Renal cortex interstitium (tissue), 15 donors: ENCODE results near the gene DQX1. TPM values are rescaled to one million over a fixed set of nuclear protein-coding genes. Genes with fewer than 3 reads are reported as not detected.
"Not testable (repeated sequence)": the region's sequence is repeated elsewhere in the genome, so short reads cannot be mapped to it uniquely, and the experiment has no call there.

Experiments used
- DNase-seq, 11 donors: peaks; one replicate each; pipeline ENCODE4 v3.0.0-alpha.2; 2013; ENCODE audit warnings: low read depth in 9 of 11, low spot score in 4 of 11; ENCODE audit errors: extremely low read depth in 1 of 11
- long read RNA-seq, 16 experiments: transcript quantifications; one replicate each; lab custom pipeline, GENCODE V29; 2026
- polyA plus RNA-seq, 3 donors: library from polyadenylated mRNA; unstranded; fragments of 120-200 nt; gene quantifications; one replicate each; pipeline ENCODE4 v1.2.1, GENCODE V29; 2013; ENCODE audit not compliant: insufficient read length in 3 of 3

Gene DQX1, protein sequence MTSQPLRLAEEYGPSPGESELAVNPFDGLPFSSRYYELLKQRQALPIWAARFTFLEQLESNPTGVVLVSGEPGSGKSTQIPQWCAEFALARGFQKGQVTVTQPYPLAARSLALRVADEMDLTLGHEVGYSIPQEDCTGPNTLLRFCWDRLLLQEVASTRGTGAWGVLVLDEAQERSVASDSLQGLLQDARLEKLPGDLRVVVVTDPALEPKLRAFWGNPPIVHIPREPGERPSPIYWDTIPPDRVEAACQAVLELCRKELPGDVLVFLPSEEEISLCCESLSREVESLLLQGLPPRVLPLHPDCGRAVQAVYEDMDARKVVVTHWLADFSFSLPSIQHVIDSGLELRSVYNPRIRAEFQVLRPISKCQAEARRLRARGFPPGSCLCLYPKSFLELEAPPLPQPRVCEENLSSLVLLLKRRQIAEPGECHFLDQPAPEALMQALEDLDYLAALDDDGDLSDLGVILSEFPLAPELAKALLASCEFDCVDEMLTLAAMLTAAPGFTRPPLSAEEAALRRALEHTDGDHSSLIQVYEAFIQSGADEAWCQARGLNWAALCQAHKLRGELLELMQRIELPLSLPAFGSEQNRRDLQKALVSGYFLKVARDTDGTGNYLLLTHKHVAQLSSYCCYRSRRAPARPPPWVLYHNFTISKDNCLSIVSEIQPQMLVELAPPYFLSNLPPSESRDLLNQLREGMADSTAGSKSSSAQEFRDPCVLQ
- polyA plus RNA-seq, result under 1 TPM; 0.14 to 0.82 (median 0.19) TPM
- long read RNA-seq, donor 1, result 0 reads
- long read RNA-seq, donor 2, result 0 reads
- long read RNA-seq, donor 3, result 0 reads
- long read RNA-seq, donor 4, result 0 reads
- long read RNA-seq, donor 5, result 0 reads
- long read RNA-seq, donor 6, result 0 reads
- long read RNA-seq, donor 7, result 0 reads
- long read RNA-seq, donor 8, result 0 reads
- long read RNA-seq, donor 9, result 0 reads
- long read RNA-seq, donor 10, result 0 reads
- long read RNA-seq, donor 11, result 0 reads
- long read RNA-seq, donor 12, partial matches to known transcripts, result 11 of 11 reads
- long read RNA-seq, donor 12, other reads (novel, unspliced or antisense), result 0 of 11 reads
- long read RNA-seq, donor 13, result 0 reads
- long read RNA-seq, donor 14, result 0 reads
- long read RNA-seq, donor 15, result 0 reads
- long read RNA-seq, donor 16, result 0 reads

DNA sequence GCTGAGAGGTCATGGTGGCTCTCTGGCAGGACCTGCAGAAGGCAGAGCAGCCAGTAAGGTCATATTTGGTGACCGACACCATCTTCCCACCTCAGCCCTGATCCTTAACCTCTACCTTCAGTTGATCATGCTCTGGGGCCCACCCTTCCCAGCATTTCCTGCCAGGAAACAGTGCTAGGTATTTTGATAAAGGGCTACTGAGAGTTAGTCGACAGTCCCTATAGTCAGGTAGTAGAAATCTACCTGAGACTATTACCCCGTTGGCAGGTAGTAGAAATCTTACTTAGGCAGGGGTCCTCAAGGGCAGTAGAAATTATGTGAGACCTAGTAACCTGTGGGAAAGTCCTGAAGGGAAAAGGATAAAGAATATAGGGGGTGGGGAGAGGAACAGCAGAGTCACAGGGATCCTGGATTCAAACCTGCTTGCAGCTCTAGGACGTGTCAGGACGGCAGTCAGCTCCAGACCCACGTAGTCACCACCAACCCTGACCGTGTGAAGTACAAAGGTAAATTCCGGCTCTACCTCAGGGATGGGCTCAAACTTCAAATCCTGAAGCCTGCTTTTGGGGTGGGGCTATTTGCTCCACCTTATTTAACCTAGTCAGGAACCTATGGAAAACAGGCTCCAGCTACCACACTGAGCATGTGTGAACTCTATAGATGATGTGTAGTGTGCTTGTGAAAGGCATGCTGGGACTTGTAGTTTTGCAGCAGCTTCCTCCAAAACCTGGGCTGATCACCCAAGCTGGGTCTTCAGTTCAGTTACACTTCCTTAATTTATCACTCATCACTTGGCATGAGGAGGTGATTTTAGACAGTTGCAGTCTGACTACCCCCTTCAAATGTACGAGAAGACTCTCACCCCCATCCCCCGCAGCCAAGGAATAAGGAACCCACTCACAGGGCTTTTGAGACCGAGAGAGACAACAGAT, at the start of gene DQX1:
DQX1 (minus strand) TSS at position 515 of the 932 bp plus-strand sequence; CDS start at position 13, 502 bp downstream.
- DNase-seq, result no peak

GRCh38 chr2:74575320-74575719, 49.3 kb upstream of the DQX1 start:
- DNase-seq, result no peak

- no peak for DNase-seq
These were observed 47.9 kb upstream of the DQX1 start for GRCh38 chr2:74573747-74574562.

DNA sequence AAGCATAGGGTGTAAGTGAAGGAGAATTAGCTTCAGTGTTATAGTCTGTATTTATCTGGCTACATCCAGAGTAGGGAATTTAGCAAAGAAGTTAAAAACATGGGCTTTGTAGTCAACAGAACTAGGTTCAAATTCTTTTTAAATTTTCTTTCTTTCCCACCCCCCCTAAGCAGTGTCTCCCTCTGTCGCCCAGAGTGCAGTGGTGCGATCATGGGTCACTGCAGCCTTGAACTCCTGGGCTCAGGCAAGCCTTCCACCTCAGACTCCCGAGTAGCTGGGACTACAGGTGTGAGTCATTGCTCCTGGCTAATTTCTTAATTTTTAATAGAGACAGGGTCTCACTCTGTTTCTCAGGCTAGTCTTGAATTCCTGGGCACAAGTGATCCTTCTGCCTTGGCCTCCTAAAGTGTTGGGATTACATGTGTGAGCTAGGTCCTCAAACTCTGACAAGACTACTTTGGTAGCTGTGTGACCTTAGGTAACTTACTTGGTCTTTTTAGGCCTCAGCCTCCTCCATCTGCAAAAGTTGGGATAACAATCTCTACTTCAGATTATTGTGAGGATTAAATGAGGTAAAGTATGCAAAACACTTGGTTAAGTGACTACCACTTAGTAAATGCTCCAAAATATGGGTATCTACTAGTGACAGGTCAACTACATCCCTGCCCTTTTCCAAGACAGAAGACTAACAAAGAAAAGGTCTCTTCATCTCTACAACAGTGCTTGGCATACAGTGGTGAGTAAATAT, 46.3 kb upstream of the DQX1 start:
- no peak for DNase-seq

DNA sequence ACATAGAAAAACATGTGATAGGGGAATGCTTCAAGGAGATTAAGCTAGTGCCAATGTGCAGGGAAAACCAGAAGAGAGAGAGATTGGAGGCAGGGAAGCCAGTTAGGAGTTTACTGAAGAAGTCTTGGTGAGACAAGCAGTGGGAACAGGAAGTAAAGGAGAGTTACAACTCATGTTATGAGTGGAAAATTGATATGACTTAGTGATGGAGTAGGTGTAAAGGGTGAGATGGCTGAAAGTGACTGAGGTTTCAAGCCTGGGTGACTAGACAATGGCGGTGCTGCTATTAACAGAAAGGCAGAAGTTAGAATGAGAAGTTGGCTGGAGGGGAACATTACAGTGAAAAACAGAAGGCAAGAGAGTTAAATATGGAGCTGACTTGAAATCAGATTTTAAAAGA, 45.0 kb upstream of the DQX1 start:
- no peak for DNase-seq

DNA sequence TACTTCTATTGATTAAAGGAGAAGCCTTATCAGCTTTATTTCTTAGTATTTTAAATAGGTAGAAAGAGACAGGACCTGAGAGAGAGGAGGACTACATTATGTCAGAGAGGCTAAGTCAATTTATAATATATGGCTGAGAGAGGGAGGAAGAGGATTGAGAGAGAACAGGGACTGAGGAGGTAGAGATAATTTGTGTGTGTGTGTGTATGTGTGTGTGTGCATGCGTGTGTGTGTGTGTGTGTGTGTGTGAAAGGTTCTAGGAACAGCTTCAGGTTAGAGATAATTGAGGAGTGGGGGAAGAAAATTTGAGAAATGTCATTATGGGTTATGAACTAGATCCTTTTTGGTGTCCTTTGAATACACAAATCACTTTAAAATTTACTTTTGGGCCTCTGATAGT, 43.7 kb upstream of the DQX1 start:
- DNase-seq, result no peak

DNA sequence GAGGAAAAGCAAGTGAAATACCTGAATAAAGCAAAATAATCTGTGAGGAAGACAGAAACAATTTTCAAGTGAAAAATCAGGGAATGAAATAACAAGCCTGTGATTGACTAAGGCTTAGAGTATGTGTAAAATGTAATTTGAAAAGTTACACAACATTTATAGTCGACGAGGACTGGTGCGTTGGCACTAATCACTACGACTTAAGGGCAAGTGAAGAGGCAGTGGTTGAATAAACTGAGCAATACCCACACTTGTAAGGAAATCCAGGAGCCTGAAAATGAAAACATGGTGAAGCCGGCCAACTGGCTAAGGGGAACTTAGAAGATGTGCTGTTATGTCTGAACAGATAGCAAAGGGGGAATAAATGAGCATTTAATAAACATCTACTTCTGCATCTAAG, 41.9 kb upstream of the DQX1 start:
- no peak for DNase-seq

GRCh38 chr2:74566754-74567085, 40.7 kb upstream of the DQX1 start:
- DNase-seq, result no peak

GRCh38 chr2:74566076-74566753, 40.2 kb upstream of the DQX1 start:
- DNase-seq, result no peak

DNA sequence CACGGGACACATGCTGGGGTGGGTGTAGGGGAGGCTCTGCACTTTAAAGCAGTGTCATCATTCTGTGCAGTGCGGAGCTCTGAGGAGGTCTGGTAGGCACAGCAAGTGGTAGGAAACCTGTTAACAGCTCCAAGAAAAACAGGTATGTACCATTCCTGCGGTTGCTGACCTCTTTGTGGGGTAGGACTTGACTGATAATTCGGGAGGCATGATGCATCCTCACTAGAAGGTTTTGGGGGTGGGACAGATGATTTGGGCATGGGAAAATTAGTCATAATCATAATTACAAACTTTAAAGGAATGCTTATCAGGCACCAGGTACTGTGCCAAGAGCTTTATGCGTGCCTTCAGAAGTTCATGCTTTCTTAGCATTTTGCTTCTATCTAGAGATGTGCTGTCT, 38.2 kb upstream of the DQX1 start:
- no peak for DNase-seq

- no peak for DNase-seq
These were observed 36.2 kb upstream of the DQX1 start for GRCh38 chr2:74562126-74562775.

DNA sequence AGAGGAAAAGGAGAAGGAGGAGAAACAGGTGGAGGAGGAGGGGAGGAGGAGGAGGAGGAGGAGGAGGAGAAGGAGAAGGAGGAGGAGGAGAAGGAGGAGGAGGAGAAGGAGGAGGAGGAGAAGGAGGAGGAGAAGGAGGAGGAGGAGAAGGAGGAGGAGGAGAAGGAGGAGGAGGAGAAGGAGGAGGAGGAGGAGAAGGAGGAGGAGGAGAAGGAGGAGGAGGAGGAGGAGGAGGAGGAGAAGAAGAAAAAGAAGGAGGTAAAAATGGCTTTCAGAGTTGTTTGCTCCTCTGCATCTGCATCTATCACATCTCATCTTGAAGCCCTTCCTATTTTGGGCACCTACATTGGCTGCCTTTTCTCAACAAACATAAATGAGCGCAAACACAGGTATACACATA, 35.0 kb upstream of the DQX1 start:
- not testable (repeated sequence) for DNase-seq

DNA sequence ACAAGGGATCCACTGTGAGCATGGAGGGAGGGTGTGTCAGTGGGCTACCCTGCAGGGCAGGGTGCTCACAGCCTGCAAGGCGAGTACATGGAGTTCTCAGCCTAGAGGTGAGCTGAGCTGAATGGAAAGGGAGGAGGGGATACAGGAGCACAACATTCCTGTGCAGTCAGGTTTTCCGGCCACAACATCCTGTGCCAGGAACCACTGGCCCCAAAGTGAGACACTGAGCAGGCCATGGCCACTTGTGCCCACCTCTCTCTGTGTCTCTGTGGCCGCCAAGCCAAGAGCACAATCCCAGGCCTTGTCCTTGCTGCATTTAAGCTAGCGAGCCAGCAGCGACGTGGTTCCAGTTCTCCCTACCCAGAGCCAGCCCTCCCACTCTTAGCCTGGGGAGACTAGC, 34.6 kb upstream of the DQX1 start:
- DNase-seq, result no peak

- DNase-seq, result no peak
These were observed 33.9 kb upstream of the DQX1 start for GRCh38 chr2:74559912-74560311.

DNA sequence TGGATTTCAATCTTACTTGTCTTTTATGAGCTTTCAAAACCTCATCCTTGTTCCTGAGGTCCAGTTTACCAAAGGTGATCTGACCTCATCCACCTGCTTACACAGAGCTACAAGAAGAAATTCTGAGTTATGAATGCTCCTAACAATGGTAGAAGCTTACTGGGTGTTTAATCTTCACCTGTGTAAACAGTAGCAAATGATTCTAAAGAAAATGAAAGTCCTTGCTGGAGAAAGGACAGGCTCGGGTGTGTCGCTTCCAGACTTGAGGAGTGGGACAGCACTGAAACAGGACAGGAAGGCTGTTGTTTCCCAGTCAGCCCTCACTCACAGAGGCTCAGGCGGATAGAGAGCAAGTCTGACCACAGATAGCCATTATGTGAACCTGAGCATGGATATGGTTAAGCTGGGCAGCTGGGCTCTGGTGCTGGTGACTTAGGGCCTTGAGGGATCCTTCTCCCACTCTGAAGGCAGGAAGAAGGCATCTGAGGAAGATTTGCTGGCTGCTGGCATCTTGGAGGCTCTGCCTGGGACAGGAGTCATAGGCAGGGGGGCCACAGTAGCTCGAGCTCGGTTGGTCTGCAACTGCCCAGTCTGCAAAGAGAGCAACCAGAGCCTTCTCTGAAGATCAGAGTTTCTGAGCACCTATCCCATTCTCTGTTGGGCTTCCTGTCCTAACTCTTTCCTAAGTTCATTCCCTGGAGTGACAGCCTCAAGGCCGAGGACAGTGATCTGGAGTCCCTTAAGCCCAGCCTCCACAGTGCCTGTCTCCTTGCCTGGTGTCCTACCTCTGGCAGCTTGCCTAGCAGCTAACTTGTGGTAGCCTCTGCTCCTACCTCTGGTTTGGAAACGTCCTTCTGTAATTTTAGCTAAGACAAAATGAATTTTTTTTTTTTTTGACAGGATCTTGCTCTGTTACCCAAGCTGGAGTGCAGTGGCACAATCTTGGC, 32.5 kb upstream of the DQX1 start:
- DNase-seq, result no peak
